Hematopoietic multipotent progenitor cell treated with erythropoietin and hydrocortisone succinate and interleukin-3 and kit ligand, for 4 days (in vitro differentiated cells): ENCODE measurements around the gene EID1.
A peak's percentile ranks its signal among the peaks of the same experiment; 100 is the strongest.
"Not testable (repeated sequence)": the region's sequence is repeated elsewhere in the genome, so short reads cannot be mapped to it uniquely, and the experiment has no call there.

Experiments used
- DNase-seq: peaks from one replicate; pipeline ENCODE4 v3.0.0-alpha.2; 2015

The EID1 gene, protein sequence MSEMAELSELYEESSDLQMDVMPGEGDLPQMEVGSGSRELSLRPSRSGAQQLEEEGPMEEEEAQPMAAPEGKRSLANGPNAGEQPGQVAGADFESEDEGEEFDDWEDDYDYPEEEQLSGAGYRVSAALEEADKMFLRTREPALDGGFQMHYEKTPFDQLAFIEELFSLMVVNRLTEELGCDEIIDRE

DNA sequence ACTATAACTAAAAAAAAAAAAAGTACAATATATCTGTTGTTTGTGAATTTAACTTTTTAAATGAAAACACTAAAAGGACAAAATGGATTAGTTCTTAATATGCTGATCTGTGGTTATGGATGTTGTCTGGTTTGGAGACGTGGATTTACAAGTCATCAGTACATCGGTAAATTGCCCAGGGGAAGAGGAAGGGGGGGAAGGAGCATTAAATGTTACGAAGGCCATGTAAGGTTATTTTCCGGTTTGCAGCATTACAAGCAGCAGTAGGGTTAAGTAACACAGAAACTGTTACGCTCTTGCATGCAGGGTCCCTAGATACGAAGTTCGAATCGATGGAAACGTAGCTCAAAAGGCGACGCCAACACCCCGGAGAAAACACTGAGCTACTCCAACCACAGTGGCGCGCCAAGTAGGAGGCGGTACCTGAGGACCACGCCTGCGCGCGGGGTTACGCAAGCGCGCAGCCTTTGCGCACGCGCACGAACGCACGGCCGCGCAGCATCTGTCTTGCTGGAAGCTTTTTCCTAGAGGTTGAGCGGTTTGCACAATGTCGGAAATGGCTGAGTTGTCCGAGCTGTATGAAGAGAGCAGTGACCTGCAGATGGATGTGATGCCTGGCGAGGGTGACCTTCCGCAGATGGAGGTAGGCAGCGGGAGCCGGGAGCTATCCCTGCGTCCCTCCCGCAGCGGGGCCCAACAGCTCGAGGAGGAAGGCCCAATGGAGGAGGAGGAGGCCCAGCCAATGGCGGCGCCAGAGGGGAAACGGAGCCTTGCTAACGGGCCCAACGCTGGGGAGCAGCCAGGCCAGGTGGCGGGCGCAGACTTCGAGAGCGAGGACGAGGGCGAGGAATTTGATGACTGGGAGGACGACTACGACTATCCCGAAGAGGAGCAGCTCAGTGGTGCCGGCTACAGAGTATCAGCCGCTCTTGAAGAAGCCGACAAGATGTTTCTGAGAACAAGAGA, at the start of gene EID1:
TSS of gene EID1 (plus strand) at position 505 of the 966 bp plus-strand sequence. CDS start at position 548, 43 bp downstream.
- DNase-seq = peak; percentile 98

DNA sequence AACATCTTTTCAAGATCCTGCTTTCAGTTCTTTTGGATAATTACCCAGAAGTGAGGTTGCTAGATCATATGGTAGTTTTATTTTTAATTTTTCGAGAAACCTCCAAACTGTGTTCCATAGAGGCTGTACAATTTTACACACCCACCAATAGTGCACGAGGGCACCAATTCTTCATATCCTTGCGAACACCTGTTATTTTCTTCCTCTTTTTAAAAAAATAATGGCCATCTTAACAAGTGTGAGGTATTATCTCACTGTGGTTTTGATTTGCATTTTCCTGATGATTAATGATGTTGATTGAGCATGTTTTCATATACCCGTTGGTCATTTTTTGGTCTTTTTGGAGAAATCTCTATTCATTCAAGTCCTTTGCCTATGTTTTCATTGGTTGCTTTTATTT, 49.5 kb upstream of the EID1 start:
- peak; percentile 40 for DNase-seq

DNA sequence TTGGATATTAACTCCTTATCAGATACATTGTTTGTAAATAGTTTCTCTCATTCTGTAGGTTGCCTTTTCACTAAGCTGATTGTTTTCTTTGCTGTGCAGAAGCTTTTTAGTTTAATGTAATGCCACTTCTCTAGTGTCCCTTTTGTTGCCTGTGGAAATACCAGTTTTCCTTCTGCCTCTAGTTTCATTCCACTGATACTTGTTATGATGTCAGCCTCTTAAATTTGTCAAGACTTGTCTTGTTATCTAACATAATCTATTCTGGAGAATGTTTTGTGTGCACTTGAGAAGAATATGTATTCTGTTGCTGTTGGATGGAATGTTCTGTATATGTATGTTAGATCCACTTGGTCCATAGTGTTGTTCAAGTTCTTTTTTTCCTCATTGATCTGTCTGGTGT, 49.0 kb upstream of the EID1 start:
- DNase-seq = no peak

DNA sequence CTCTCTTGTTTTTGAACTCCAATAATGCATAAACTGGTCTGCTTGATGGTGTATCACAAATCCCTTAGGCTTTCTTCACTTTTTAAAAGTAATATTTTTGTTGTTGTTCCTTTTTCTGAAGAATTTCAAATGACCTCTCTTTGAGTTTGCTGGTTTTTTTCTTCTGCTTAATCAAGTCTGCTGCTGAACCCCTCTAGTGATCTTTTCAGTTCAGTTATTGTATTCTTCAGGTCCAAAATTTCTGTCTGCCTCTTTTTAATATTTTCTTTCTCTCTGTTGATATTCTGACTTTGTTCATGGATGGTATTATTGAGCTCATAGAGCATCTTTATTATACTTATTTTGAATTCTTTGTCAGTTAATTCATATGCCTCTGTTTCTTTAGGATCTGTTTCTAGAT, 45.3 kb upstream of the EID1 start:
- no peak for DNase-seq

DNA sequence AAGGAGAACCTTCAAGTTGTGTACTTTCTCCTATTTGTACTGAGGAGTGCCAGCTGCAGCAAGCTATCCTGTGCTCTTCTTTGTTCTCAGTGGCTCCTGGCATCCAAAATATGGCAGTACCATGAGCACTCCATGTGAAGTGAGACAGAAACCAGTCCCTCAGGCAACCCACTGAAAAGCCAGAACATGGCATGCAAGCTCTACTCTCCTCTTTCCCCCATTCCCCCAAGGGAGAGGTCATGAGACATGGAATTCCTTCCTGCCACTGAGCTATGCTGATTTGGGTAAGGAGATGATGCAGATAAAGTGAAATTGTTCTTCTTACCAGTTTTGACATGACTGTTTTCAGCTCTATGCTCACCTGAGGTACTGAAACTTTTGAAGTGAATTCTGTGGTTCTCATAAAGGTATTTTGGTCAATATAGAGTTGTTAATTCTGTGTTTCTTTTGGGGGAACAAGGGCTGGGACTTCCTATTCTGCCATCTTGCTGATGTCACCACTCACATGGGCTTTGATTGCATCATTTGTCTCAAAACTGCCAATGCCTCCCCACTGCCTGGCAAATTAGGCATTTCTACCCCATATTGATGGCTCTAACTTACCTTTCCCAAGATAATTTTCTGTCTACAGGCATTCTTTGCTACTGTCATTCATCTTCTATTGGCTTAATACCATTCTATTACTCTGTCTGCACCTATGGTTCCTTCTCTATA, 44.3 kb upstream of the EID1 start:
- DNase-seq = no peak

DNA sequence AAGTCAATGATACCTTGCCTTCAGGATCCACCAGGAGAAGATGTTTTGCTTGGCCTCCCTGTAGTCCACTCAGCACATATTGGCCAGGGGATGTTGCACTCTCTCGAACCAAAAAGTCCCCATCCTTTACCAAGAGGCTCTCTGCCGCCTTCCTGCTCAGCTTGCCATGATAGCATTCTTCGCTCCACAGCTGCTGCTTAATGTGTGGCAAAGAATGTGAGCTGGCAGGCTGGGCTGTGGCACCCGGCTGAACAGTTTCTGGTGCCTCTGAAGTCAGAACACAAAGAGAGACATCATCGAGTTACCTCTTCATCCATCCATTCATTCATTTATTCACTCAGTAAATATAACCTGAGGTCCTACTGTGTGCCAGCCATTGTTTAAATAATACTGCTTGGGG, 43.2 kb upstream of the EID1 start:
- DNase-seq = no peak

DNA sequence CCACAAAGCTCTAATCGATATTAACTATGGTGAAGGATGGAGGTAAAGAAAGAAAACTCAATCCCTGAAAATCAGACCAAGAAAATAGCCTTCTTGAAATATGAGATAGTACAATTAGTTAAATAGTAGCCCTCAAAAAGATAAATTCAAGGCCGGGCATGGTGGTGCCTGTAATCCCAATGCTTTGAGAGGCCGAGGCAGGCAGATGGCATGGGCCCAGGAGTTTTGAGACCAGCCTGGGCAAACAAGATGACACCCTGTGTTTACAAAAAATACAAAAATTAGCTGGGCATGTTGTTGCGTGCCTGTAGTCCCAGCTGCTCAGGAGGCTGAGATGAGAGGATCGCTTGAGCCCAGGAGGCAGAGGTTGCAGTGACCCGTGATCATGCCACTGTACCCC, 35.4 kb upstream of the EID1 start:
- no peak for DNase-seq

DNA sequence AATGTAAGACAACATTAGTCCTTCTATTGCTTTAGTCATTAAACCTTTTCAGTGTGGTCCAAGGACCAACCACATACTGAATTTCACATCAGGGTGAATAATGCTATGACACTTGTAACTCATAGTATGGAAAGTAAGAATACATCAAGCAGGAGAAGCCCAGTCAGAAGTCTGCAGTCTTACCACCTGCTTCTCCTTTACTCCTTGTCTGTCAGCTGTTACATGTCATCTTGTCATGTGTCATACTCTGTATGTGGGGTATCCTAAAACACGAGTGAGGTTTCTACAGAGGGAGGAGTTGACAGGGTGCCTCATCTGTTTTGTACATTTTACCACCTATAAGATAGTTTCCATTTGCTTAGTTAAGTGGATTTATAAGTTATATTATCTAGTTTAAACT, 32.8 kb upstream of the EID1 start:
- no peak for DNase-seq

DNA sequence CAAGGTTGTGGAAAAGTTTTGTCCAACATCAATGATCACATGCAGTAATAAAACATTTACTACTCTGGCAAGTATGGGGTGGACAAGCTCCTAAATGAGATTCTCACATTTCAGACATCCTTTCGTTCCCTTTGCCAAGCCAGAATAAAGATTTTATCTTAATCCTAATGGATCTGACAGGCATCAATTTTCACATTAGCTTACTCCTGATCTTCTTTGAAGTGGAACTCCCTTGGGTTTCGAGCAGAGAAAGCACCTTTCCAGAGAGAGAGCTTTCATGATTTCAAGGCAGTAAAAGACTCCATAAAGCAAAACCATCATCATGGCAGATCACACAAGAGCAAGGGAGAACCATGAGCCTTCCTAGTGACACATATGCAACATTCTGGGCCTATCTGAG, 27.3 kb upstream of the EID1 start:
- DNase-seq = no peak

DNA sequence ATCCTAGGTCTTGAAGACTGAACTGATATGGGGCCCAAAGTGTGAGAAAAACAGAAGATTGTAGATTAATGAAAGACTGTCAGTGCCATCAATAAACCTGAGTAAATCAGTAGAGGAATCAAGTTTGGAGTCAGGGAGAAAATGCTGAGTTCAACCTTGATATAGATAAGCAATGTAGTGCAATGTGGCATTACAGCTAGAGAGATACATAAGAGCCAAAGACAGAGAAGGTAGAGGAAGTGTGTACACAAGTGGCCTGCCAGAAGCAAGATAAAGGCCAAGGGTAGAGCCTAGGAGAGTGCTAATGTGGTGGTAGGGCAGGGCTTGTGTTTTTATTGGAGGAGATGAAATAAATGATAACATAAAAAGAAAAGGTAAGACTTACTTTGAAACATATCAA, 26.0 kb upstream of the EID1 start:
- peak; percentile 74 for DNase-seq

DNA sequence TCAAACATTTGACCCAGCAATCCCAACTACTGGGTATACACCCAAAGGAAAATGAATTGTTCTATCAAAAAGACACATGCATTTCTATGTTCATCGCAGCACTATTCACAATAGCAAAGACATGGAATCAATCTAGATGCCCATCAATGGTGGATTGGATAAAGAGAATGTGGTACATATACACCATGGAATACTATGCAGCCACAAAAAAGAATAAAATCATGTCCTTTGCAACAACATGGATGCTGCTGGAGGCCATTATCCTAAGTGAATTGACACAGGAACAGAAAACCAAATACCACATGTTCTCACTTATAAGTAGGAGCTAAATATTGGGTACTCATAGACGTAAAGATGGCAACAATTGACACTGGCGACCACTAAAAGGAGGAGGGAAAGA, 23.5 kb upstream of the EID1 start:
- not testable (repeated sequence) for DNase-seq

DNA sequence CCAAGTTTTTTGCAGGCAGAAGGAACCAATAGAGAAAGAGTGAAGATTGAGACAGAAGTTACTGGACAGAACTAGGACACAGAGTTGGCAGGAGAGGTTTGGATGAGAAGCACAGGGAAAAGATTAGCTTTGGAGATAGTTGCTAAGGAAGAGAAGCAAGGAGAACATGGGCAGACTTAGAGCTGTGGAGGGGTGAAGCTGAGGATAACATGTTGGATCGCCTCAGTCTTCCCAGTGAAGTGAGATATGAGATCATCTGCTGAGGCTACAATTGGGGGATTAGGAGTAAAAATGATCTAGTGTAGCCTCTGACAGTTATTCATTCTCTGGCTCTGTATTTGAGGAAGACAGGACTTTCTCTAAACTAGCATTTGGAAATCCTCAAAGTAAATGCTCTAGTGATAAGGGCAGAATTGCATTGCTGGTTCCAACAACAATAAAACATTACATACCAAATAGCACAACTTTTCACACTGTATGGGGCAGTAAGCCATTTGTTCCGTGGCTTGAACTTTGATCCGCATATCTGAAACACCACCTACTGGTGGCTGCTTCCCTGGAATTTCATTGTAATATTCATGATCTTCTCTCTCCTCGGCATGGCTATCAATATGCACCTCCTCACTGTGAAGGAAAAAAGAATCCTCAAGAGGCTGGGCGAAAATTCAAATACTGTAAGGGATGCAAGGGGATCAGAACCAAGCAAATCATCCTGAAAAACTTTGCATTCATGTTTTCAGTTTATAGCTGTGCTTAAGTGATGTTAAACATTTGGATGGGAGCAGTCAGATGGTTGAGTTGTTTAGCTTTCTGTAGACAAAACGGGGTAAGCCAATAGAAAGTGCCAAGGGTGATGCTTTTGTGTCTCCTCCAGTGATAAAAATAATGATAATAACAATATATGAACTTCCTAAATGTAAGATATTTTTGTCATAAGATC, 22.2 kb upstream of the EID1 start:
- DNase-seq = peak; percentile 46

DNA sequence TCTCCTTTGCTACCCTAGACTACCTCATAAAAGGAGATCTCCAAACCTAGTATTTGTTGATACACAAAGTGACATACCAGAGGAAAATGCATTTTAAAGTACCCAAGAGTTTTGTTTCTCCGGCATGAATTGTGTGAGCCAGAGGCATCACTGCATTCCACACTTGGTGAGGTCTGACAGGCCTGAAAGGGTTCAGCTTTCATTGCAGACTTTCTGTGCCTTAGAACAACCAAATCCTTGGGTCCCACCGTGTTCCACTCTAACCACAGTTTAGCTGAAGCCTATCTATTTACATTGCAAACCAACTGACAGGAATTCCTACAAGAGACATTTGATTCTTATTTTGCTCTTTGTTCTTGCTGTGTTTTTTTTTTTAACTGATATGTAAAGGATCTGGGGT, 21.0 kb upstream of the EID1 start:
- no peak for DNase-seq

DNA sequence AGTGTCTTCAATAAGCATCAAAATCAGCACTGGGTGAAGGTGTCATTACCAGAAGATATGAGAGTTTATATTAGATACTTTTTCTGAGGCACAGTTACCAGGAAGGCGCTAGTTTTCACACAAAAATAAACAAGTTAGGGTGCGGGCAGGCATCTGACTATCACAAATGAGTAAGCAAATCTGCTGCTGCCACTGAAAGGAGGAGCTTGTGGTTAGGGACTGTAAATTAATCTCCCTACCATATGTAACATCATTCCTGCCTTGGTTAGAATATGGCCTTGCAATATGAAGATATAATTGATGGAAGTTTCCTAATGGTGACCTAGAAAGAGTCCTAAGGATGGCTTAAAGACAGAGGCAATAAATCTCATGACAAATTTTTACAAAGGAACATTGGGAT, 19.5 kb upstream of the EID1 start:
- peak; percentile 94 for DNase-seq

DNA sequence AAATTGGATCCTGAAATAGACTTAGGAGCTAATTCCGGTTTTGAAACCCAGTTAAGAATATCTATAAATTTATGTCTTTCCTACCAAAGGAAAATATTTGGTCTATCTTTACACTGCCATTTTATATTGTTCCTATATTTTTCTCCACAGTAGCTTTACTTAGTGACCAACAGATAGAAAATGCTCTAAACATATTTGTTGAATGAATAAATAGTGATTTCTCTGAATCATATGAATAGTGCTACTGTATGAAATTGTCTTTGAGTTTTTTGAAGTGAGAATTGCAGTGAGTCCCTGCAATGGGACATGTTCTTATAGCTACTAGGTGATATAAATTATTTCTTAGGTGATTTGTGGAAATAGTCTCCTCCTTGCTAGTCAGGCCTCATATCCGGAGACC, 18.5 kb upstream of the EID1 start:
- DNase-seq = no peak

DNA sequence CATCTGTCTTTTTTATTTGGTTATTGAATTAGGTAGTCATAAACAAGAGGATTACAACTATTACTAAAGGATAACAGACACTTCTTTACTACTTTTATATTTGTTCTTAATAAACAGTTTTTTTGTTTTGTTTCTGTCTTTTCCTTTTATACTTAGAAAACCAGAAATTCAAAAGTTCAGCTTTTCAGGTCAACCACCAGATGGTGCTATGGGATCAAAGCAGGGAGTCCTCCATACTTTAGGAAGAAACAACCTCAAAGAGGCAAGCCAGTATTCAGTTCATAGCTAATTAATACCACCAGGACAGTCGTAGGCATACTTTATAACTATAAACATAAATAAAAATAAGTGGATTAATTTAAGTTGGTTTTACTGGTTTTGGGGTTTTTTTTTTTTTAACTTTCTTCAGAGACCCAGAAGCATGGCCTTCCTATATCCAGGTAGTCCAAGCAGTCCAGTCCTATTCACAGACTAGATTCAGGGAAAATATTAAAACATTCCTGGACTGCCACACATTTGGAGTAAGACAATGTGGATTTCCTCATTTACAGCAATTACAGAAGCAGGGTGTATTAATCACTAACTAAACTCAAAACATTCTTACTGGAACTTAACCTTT, 16.0 kb upstream of the EID1 start:
- peak; percentile 91 for DNase-seq

DNA sequence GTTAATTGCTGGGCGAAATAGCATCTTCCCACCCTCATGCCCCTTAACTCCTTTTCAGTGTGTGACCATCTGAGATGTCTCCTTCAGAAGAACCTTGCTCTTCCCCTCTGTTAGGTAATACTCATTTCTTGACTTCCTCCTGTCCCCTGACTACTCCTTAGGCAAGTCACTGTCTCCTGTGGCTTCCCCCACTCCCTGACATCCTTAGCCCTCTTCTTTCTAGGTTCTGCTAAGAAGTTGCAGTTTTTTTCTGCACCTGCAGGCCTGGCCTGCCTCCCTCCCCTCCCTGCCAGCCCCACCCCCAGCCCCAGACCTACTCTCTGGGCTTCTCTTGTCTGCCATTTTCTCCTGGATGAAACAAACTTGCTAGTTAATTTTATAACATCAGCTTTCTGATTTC, 15.2 kb upstream of the EID1 start:
- peak; percentile 51 for DNase-seq

DNA sequence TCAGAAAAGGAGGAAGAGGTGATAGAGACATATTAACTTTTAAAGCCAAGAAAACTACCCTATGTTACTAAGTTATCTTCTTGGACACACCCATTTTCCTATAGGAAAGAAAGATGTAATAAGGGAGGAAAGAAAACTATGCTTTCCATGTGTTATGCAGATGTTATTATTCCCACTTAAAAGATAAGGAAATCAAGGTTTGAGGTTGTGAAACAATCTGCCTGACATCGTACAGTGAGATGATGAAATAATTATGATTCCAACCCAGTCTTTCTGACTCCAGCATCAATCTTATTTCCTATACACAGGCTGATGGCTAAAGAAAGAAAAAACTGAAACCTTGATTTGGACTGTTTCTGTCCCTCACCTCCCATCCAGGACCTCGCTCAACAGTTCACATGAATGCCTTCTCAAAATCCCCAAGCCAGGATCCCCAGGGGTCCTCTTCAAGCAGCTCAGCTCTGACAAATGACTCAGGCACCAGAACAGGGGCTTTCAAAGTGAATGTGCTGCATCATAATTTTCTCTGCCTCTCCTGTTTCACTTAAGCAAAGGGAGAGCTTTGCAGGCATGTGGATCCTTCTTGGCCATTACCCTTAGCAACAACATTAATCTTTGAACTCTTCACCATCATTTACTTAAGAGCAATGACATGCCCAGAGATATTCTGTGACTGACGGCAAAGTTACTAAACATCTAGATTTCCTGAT, 12.4 kb upstream of the EID1 start:
- DNase-seq = no peak

DNA sequence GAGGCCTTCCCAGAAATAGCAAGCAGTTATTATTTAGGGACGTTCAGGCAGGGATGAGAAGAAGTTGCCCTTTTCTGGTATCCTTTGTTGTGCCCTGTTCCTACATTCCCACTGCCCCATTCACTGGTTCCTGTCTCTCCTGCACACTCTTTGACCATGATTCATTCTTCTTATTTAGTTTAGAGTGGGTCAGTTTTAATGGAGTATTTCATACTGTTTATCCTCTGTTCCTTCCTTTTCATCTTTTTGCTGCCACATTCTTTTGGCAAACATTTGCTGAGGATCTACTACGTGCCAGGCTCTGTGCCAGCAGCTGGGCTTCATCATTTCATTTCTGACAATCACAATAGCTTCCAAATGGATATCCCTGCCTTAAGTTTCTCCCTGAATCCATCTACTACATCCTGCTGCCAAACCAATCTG, 11.8 kb upstream of the EID1 start:
- DNase-seq = no peak

DNA sequence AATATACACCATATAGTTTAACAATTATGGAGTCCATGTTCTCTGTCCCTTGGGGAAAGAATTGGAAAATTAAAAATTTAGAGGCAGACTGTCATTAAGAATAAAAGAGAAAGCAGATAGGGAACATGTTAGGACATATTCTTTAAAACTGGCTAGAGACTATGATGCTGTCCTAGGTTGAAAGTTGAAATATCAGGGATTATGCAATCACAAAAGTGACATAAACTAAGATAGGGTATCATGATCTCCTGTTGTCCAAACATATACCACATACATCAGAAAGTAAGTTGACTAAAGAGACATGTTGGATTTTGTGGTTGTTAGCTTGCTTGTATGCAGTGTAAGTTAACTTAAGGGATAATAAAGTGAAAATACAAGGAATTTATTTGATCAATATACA, 9.9 kb upstream of the EID1 start:
- no peak for DNase-seq

DNA sequence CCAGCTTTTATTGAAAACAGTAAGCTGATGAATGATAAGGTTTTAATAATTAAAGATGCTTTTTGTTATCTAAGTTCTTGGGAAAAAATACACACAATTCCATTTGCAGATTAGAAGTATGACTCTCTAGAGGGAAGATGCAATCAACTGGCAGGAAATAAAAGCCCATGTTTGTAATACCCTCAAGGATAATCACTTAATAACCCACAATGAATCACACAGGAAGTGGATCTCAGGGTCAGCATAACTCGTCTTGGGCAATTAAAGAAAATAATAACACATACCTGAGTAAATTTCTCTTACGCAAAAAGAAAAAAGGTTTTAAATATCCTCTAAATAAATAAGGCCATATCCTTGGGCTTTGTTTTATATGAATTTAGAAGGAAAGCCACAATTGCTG, 9.4 kb upstream of the EID1 start:
- DNase-seq = no peak

DNA sequence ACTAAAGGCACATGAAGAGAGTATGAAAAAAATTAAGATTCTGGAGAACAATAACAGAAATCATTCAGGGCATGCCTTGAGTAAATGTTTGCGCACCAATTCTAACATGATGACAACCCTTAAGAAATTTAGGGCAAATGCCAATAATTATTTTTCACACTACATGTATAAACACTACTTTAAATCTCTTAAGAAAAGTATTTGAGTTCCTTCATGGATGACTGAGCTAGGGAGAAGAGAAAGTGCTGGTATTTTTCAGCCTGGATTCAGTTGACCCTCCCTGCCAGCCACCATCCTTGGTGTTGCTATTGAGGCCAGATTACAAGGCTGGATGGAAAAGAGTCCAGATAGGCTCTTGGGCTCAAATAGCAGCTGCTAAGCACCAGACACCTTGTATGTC, 8.0 kb upstream of the EID1 start:
- DNase-seq = no peak
